ENCODE results near the gene CHST2.

GRCh38 chr3:143134471-143134870, 14.9 kb downstream of the CHST2 start:
- TF ChIP-seq, protein P1, sequence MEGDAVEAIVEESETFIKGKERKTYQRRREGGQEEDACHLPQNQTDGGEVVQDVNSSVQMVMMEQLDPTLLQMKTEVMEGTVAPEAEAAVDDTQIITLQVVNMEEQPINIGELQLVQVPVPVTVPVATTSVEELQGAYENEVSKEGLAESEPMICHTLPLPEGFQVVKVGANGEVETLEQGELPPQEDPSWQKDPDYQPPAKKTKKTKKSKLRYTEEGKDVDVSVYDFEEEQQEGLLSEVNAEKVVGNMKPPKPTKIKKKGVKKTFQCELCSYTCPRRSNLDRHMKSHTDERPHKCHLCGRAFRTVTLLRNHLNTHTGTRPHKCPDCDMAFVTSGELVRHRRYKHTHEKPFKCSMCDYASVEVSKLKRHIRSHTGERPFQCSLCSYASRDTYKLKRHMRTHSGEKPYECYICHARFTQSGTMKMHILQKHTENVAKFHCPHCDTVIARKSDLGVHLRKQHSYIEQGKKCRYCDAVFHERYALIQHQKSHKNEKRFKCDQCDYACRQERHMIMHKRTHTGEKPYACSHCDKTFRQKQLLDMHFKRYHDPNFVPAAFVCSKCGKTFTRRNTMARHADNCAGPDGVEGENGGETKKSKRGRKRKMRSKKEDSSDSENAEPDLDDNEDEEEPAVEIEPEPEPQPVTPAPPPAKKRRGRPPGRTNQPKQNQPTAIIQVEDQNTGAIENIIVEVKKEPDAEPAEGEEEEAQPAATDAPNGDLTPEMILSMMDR (IDR thresholded peaks at IDR 0.05): no peak
- TF ChIP-seq POLR2A (IDR thresholded peaks at IDR 0.05) (no peak), EP300 (IDR thresholded peaks at IDR 0.05) (no peak), POLR2AphosphoS5 (IDR thresholded peaks at IDR 0.05) (no peak)
